Measurements from ENCODE around the gene PRICKLE2. TPM values are rescaled to one million over a fixed set of nuclear protein-coding genes. Genes with fewer than 3 reads are reported as not detected.

Gene PRICKLE2
- total RNA-seq, 1 experiment from 2014 or later: 3.2 TPM

DNA sequence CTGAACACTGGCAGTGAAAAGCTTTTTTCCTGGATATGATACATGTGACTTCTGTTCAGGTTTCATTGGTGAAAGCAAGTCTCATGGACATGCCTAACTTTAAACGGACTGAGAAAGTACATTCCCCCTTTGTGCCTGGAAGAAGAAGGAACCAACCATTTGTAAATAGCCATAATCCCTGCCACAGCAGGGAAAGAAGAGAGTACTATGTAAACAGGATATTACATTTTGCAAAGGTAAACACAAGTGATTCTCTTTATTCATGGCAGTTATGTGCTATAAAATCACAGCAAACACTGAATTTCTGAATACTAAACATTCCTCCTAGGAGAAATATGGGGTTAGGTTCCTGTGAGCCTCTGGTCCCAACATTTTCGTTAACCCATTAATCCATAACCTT lies 46.8 kb downstream of the PRICKLE2 start:
- Histone ChIP-seq H2AK5ac (ENCODE audit: insufficient read length, low read length) (no peak overlapping the region), H2BK12ac (ENCODE audit: insufficient read length, low read depth, low read length) (no peak overlapping the region), H3K79me1 (ENCODE audit: insufficient read depth, low read depth, low read length, poor library complexity, severe bottlenecking) (no peaks in the 10 kb centered on the region), H3K4me1 (ENCODE audit: insufficient read depth, low read length) (peaks cover 3% of the 10 kb centered on the region; the same call in 1 of the 2 replicates), H3K9ac (ENCODE audit: extremely low read depth, insufficient read length, low read length) (no peak overlapping the region), H3K27ac (ENCODE audit: insufficient read length, low read depth, low read length) (no peak overlapping the region), H4K5ac (ENCODE audit: insufficient read length, low read depth, low read length) (no peak overlapping the region), H3K79me2 (ENCODE audit: insufficient read depth, low read length) (no peaks in the 10 kb centered on the region), H3K18ac (ENCODE audit: insufficient read length, low read depth, low read length) (no peak overlapping the region), H4K91ac (ENCODE audit: insufficient read length, low read depth, low read length) (no peak overlapping the region), H3K4ac (ENCODE audit: low read depth, low read length) (no peak overlapping the region), H2BK120ac (ENCODE audit: low read depth, low read length, poor library complexity, severe bottlenecking) (no peak overlapping the region), H2BK5ac (ENCODE audit: insufficient read length, low read length) (no peak overlapping the region), H3K23ac (ENCODE audit: insufficient read length, low read depth, low read length) (no peak overlapping the region), H3K14ac (ENCODE audit: insufficient read depth, low read length) (no peak overlapping the region), H3K56ac (ENCODE audit: insufficient read length, low read depth, low read length) (no peak overlapping the region), H3K27me3 (ENCODE audit: insufficient read depth, low read length) (no peaks in the 10 kb centered on the region), H2BK15ac (ENCODE audit: low read depth, low read length) (no peak overlapping the region), H3K23me2 (ENCODE audit: insufficient read length, low read depth, low read length, poor library complexity, severe bottlenecking) (no peaks in the 10 kb centered on the region), H2AFZ (ENCODE audit: low read length) (no peak overlapping the region), H3T11ph (ENCODE audit: low read length) (no peak overlapping the region), H3K4me2 (ENCODE audit: insufficient read depth, insufficient read length, low read length) (no peak overlapping the region), H4K8ac (replicated peaks; ENCODE audit: insufficient read length, low read depth, low read length) (no peak overlapping the region), H2BK20ac (ENCODE audit: low read depth, low read length, poor library complexity, severe bottlenecking) (no peak overlapping the region), H4K20me1 (ENCODE audit: control insufficient read depth, insufficient read depth, insufficient read length) (no peaks in the 10 kb centered on the region), H3K9me3 (ENCODE audit: control insufficient read depth, low read depth, low read length) (no peaks in the 10 kb centered on the region)
- H3K4me1 Mint-ChIP-seq: peaks cover 7 to 10% of the 10 kb centered on the region in 2 experiments
- H3K36me3 Mint-ChIP-seq (ENCODE audit: insufficient read depth in 1 of 3, low read depth in 3 of 3): 0 out of 7 replicates have a peak, but pooled peaks cover 0 to 2% (median 0%) of the 10 kb centered on the region in 3 experiments
- no CpG with 5 or more reads among the region's 2 CpGs for WGBS (ENCODE audit: extremely low coverage, insufficient read length, low lambda C conversion rate)
- H3K4me3 Mint-ChIP-seq: no peak overlapping the region
- TF ChIP-seq, protein P1, sequence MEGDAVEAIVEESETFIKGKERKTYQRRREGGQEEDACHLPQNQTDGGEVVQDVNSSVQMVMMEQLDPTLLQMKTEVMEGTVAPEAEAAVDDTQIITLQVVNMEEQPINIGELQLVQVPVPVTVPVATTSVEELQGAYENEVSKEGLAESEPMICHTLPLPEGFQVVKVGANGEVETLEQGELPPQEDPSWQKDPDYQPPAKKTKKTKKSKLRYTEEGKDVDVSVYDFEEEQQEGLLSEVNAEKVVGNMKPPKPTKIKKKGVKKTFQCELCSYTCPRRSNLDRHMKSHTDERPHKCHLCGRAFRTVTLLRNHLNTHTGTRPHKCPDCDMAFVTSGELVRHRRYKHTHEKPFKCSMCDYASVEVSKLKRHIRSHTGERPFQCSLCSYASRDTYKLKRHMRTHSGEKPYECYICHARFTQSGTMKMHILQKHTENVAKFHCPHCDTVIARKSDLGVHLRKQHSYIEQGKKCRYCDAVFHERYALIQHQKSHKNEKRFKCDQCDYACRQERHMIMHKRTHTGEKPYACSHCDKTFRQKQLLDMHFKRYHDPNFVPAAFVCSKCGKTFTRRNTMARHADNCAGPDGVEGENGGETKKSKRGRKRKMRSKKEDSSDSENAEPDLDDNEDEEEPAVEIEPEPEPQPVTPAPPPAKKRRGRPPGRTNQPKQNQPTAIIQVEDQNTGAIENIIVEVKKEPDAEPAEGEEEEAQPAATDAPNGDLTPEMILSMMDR (conservative IDR thresholded peaks at IDR 0.05): no peak
- no peak for DNase-seq
- no peaks in the 10 kb centered on the region; the same call in 1 of the 2 replicates for H3K27me3 Mint-ChIP-seq (ENCODE audit: low read depth)
- no peak overlapping the region for H3K27ac Mint-ChIP-seq
- 0 out of 5 replicates have a peak, but pooled peaks cover 0 to 4% of the 10 kb centered on the region in 2 experiments for H3K9me3 Mint-ChIP-seq
